A549 (cell line): ENCODE data around the gene SYNGR4. TPM values are rescaled to one million over a fixed set of nuclear protein-coding genes. Genes with fewer than 3 reads are reported as not detected.
A peak's percentile ranks its signal among the peaks of the same experiment; 100 is the strongest.

Experiments
- ATAC-seq, 2 experiments: fragments of 200-7000 bp in 1 of 2; fragments of >200 bp in 1 of 2; cut with Nextera tagmentation in 1 of 2; cut with Tn5 transposase in 1 of 2; 3 replicates each; pipeline versions ENCODE4 v1.8.0 to v1.9.1; 2018 to 2020; ENCODE audit warnings: mild to moderate bottlenecking in 1 of 2, moderate library complexity in 1 of 2
- CTCF ChIA-PET: fragments of 300-600 bp; sonication (Branson Sonifier 250); formaldehyde crosslinking; extraction: SDS; loops from one replicate; lab custom pipeline; 2021; ENCODE audit warnings: antibody characterized with exemption, inconsistent platforms; lab: Yijun Ruan, JAX
- POLR2A ChIA-PET: fragments of 350-600 bp; formaldehyde crosslinking; extraction: SDS; loops from one replicate; lab custom pipeline; 2021; ENCODE audit warnings: antibody characterized with exemption, inconsistent platforms; lab: Yijun Ruan, JAX
- DNase-seq, 2 experiments: peaks; one replicate each; pipeline versions ENCODE4 v3.0.0 to v3.0.0-alpha.2; 2011 to 2016; ENCODE audit warnings: low read depth in 1 of 2, low spot score in 1 of 2
- FAIRE-seq: peaks from 2 replicates; lab custom pipeline; 2011; peaks lifted over from hg19 to GRCh38; lab: Jason Lieb, UNC
- H3K27ac ChIP-seq, 2 experiments: fragments of >200 bp; sonication (Bioruptor Twin); formaldehyde crosslinking; 3 replicates each; pipeline ENCODE4 v1.5.1; 2016 to 2017
- H3K4me1 ChIP-seq: fragments of >200 bp; sonication (Bioruptor Twin); formaldehyde crosslinking; 3 replicates; pipeline ENCODE4 v1.6.1; 2016
- H3K4me2 ChIP-seq: fragments of >200 bp; sonication (Bioruptor Twin); formaldehyde crosslinking; 3 replicates; pipeline ENCODE4 v1.6.1; 2016
- H3K4me3 ChIP-seq: fragments of >200 bp; sonication (Bioruptor Twin); formaldehyde crosslinking; 3 replicates; pipeline ENCODE4 v1.5.1; 2016
- H3K9me3 ChIP-seq: fragments of >200 bp; sonication (Bioruptor Twin); formaldehyde crosslinking; 3 replicates; pipeline ENCODE4 v1.6.1; 2016
- CBX8 ChIP-seq: fragments of 200-600 bp; sonication (generic); IDR thresholded peaks from 2 replicates; pipeline ENCODE4 v1.6.1; 2016
- CEBPB ChIP-seq, 2 experiments: fragments of >200 bp in 1 of 2; sonication (Bioruptor Twin) in 1 of 2; formaldehyde crosslinking in 1 of 2; IDR thresholded peaks; 2 replicates each; pipeline ENCODE4 v1.6.1; 2012 to 2016
- CHD4 ChIP-seq: fragments of 200-600 bp; sonication (generic); IDR thresholded peaks from 2 replicates; pipeline ENCODE4 v1.6.1; 2016; ENCODE audit warnings: antibody characterized with exemption, mild to moderate bottlenecking, borderline replicate concordance
- EHF ChIP-seq: fragments of 250-450 bp; sonication (Bioruptor Pico); IDR thresholded peaks from 2 replicates; pipeline ENCODE4 v1.5.0; 2020; ENCODE audit warnings: mild to moderate bottlenecking
- EHMT2 ChIP-seq: fragments of 200-600 bp; sonication (generic); IDR thresholded peaks from 2 replicates; pipeline ENCODE4 v1.6.1; 2016; ENCODE audit warnings: antibody characterized with exemption, low read depth, mild to moderate bottlenecking, moderate library complexity
- ESRRA ChIP-seq: fragments of 150-350 bp; IDR thresholded peaks from 2 replicates; pipeline ENCODE4 v1.6.1; 2014; ENCODE audit warnings: mild to moderate bottlenecking, low read length, borderline replicate concordance
- FOSB ChIP-seq: fragments of 250-450 bp; sonication (Bioruptor Pico); IDR thresholded peaks from 2 replicates; pipeline ENCODE4 v1.5.0; 2020; ENCODE audit warnings: mild to moderate bottlenecking, moderate library complexity
- HOXB13 ChIP-seq: fragments of 250-450 bp; sonication (Bioruptor Pico); IDR thresholded peaks from 2 replicates; pipeline ENCODE4 v1.5.0; 2020; ENCODE audit warnings: low read depth, mild to moderate bottlenecking, moderate library complexity
- HOXB5 ChIP-seq: fragments of 250-450 bp; sonication (Bioruptor Pico); IDR thresholded peaks from 2 replicates; pipeline ENCODE4 v1.5.0; 2020; ENCODE audit warnings: mild to moderate bottlenecking, moderate library complexity
- JUNB ChIP-seq: fragments of >200 bp; sonication (Bioruptor Twin); formaldehyde crosslinking; IDR thresholded peaks from 2 replicates; pipeline ENCODE4 v1.6.1; 2016
- MYC ChIP-seq: IDR thresholded peaks from 2 replicates; pipeline ENCODE4 v1.6.1; 2012; ENCODE audit warnings: mild to moderate bottlenecking, inconsistent platforms, low read length, improper control_type of control experiment, borderline replicate concordance
- NFE2L2 ChIP-seq: fragments of 150-350 bp; conservative IDR thresholded peaks from 2 replicates; pipeline ENCODE4 v1.6.1; 2014; ENCODE audit warnings: low read length
- RAD21 ChIP-seq, 2 experiments: fragments of >200 bp in 1 of 2; sonication (Bioruptor Twin) in 1 of 2; formaldehyde crosslinking in 1 of 2; IDR thresholded peaks in 1 of 2; conservative IDR thresholded peaks in 1 of 2; 2 replicates in 1 of 2; 3 replicates in 1 of 2; pipeline ENCODE4 v1.6.1; 2012 to 2018; ENCODE audit warnings: inconsistent platforms in 1 of 2
- RCOR1 ChIP-seq: fragments of 150-350 bp; IDR thresholded peaks from 2 replicates; pipeline ENCODE4 v1.6.1; 2014; ENCODE audit warnings: antibody characterized with exemption, low read length, low read depth
- RNF2 ChIP-seq: fragments of 200-600 bp; sonication (generic); IDR thresholded peaks from 2 replicates; pipeline ENCODE4 v1.6.1; 2016; ENCODE audit warnings: low read depth, mild to moderate bottlenecking, antibody characterized with exemption, moderate library complexity, borderline replicate concordance
- TP53 ChIP-seq: fragments of 250-450 bp; sonication (Bioruptor Pico); IDR thresholded peaks from 2 replicates; pipeline ENCODE4 v1.5.0; 2021; ENCODE audit warnings: mild to moderate bottlenecking, moderate library complexity
- ZSCAN20 ChIP-seq: fragments of 250-450 bp; sonication (Bioruptor Pico); IDR thresholded peaks from 2 replicates; pipeline ENCODE4 v1.8.0; 2022; ENCODE audit warnings: mild to moderate bottlenecking, moderate library complexity
- WGBS: methylation state at CpG from one replicate; pipeline ENCODE4 v1.1.6; 2017; ENCODE audit errors: missing lambda C conversion rate; 5-methylcytosine and 5-hydroxymethylcytosine counted together
- polyA plus RNA-seq, 4 experiments: library from polyadenylated mRNA; depleted of rRNA in 3 of 4; stranded (reverse); fragments of >200 nt; fragmentation: RNase III in 1 of 4; extraction: RNeasy Plus Mini Kit Qiagen cat#74134 plus additional on column Dnase treatment in 1 of 4; gene quantifications; 2 replicates in 3 of 4; 3 replicates in 1 of 4; pipeline ENCODE4 v1.2.3, GENCODE V29; 2011 to 2017
- TF ChIP-seq, protein P1 (sequence below): fragments of >200 bp; sonication (Bioruptor Twin); formaldehyde crosslinking; IDR thresholded peaks from 2 replicates; pipeline ENCODE4 v1.6.1; 2016
- TF ChIP-seq, protein P2 (sequence below): fragments of 450-650 bp; IDR thresholded peaks from 2 replicates; pipeline ENCODE4 v1.6.1; 2014; ENCODE audit warnings: antibody characterized with exemption
- TF ChIP-seq, protein P3 (sequence below): fragments of 150-350 bp; IDR thresholded peaks from 2 replicates; pipeline ENCODE4 v1.6.1; 2014; ENCODE audit warnings: low read depth, mild to moderate bottlenecking, low read length
- TF ChIP-seq, protein P4 (sequence below): fragments of 250-450 bp; sonication (Bioruptor Pico); IDR thresholded peaks from 2 replicates; pipeline ENCODE4 v1.5.0; 2021; ENCODE audit warnings: mild to moderate bottlenecking, moderate library complexity, borderline replicate concordance
- TF ChIP-seq, protein P5 (sequence below): IDR thresholded peaks from 2 replicates; pipeline ENCODE4 v1.6.1; 2012
- TF ChIP-seq, protein P6 (sequence below): fragments of 200-600 bp; sonication (generic); IDR thresholded peaks from 2 replicates; pipeline ENCODE4 v1.6.1; 2016; ENCODE audit warnings: antibody characterized with exemption, mild to moderate bottlenecking, moderate library complexity
- TF ChIP-seq, protein P7 (sequence below): fragments of >200 bp; sonication (Bioruptor Twin); formaldehyde crosslinking; IDR thresholded peaks from 3 replicates; pipeline ENCODE4 v1.6.1; 2016

SYNGR4 gene
- polyA plus RNA-seq, 2 of the 4 experiments (the other 2 are of a cell fraction), result 2.3 to 4.4 TPM

DNA sequence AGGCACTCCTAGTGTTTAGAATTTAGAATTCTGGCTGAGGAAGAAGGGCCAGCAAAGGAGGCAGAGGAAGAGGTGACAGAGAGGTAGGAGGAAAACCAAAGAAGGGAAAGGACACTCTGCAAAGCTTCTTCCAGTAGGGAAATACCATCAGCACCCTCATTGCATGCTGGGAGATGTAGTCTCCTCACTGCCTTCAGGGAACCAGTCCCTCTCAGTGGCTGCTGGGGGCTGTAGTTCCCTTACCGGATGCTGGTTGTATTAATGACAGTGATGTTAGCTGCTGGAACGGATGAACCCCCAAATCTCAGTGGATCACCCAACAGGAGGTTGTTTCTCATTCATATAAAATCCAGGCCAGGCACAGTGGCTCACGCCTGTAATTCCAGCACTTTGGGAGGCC, 39.4 kb downstream of the SYNGR4 start:
- FAIRE-seq, result no peak
- no peak overlapping the region for H3K27ac ChIP-seq
- POLR2A ChIA-PET, result interaction anchor here (0.6 to 0.8 kb wide), 3 partner anchors 12 to 70 kb away, joined by 3 to 4 read pairs (median 4); partner anchors contain the start of gene KDELR1
- TF ChIP-seq, protein P1, sequence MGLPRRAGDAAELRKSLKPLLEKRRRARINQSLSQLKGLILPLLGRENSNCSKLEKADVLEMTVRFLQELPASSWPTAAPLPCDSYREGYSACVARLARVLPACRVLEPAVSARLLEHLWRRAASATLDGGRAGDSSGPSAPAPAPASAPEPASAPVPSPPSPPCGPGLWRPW, result no peak
- TF ChIP-seq, protein P2, sequence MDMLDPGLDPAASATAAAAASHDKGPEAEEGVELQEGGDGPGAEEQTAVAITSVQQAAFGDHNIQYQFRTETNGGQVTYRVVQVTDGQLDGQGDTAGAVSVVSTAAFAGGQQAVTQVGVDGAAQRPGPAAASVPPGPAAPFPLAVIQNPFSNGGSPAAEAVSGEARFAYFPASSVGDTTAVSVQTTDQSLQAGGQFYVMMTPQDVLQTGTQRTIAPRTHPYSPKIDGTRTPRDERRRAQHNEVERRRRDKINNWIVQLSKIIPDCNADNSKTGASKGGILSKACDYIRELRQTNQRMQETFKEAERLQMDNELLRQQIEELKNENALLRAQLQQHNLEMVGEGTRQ, result no peak
- no peak for TF ChIP-seq CEBPB (IDR thresholded peaks at IDR 0.05)
- no peak for TF ChIP-seq HOXB5 (CRISPR knock-in tag)
- TF ChIP-seq NFE2L2, result no peak
- TF ChIP-seq RNF2, result no peak
- TF ChIP-seq, all 56 proteins: peak for 0
- CTCF ChIA-PET, result interaction anchor here (0.6 to 8.2 kb wide), 8 partner anchors 10 to 181 kb away, joined by 3 to 41 read pairs (median 5); partner anchors contain the start of genes GRIN2D and KDELR1
- peak in 1 of 2 experiments; percentile 78 for DNase-seq
- ATAC-seq, result peak; percentile 47 to 50; a peak in 5 of 6 replicates
- no peak overlapping the region for H3K4me2 ChIP-seq
- H3K4me3 ChIP-seq, result no peak overlapping the region
- peaks cover 16% of the 10 kb centered on the region for H3K4me1 ChIP-seq
- H3K9me3 ChIP-seq, result no peaks in the 10 kb centered on the region
- WGBS, result 69% methylated on average over 3 of the region's 3 CpGs

DNA sequence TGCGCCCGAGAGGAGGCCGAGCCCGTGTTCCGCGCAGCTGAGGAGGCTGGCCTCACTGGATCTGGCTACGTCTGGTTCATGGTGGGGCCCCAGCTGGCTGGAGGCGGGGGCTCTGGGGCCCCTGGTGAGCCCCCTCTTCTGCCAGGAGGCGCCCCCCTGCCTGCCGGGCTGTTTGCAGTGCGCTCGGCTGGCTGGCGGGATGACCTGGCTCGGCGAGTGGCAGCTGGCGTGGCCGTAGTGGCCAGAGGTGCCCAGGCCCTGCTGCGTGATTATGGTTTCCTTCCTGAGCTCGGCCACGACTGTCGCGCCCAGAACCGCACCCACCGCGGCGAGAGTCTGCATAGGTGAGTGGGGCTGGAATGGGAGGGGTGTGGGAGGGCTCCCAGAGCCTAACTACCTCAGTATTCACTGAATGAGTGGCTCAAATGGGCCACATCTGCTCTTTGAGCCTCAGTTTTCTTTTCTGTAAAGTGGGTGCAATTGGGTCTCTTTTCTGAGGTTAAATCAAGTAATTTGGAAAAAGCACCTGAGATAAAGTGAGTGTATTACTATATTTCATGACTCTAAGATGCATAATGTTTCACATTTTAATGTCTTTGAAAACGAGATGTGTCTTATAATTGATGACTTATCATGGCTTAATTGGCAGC, 41.0 kb downstream of the SYNGR4 start:
- no peak overlapping the region for H3K27ac ChIP-seq
- H3K4me1 ChIP-seq, result peaks cover 6% of the 10 kb centered on the region
- H3K4me2 ChIP-seq, result no peak overlapping the region
- POLR2A ChIA-PET, result no interaction called here
- no peak for DNase-seq
- CTCF ChIA-PET, result interaction anchor here (0.5 to 8.2 kb wide), 6 partner anchors 9 to 179 kb away, joined by 3 to 41 read pairs (median 4); partner anchors contain the start of gene KDELR1
- no peak for TF ChIP-seq FOSB (CRISPR knock-in tag)
- no peak for TF ChIP-seq RNF2
- TF ChIP-seq, protein P3, sequence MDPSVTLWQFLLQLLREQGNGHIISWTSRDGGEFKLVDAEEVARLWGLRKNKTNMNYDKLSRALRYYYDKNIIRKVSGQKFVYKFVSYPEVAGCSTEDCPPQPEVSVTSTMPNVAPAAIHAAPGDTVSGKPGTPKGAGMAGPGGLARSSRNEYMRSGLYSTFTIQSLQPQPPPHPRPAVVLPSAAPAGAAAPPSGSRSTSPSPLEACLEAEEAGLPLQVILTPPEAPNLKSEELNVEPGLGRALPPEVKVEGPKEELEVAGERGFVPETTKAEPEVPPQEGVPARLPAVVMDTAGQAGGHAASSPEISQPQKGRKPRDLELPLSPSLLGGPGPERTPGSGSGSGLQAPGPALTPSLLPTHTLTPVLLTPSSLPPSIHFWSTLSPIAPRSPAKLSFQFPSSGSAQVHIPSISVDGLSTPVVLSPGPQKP, result no peak
- TF ChIP-seq RAD21 (conservative IDR thresholded peaks at IDR 0.05 in 1 of 2, IDR thresholded peaks at IDR 0.05 in 1 of 2), result no peak
- TF ChIP-seq EHMT2, result no peak
- TF ChIP-seq, protein P4, sequence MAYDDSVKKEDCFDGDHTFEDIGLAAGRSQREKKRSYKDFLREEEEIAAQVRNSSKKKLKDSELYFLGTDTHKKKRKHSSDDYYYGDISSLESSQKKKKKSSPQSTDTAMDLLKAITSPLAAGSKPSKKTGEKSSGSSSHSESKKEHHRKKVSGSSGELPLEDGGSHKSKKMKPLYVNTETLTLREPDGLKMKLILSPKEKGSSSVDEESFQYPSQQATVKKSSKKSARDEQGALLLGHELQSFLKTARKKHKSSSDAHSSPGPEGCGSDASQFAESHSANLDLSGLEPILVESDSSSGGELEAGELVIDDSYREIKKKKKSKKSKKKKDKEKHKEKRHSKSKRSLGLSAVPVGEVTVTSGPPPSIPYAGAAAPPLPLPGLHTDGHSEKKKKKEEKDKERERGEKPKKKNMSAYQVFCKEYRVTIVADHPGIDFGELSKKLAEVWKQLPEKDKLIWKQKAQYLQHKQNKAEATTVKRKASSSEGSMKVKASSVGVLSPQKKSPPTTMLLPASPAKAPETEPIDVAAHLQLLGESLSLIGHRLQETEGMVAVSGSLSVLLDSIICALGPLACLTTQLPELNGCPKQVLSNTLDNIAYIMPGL (CRISPR knock-in tag), result no peak
- TF ChIP-seq, protein P5, sequence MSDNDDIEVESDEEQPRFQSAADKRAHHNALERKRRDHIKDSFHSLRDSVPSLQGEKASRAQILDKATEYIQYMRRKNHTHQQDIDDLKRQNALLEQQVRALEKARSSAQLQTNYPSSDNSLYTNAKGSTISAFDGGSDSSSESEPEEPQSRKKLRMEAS, result no peak
- no peak for TF ChIP-seq RCOR1
- no peak for TF ChIP-seq NFE2L2
- no peak for TF ChIP-seq EHF (CRISPR knock-in tag)
- TF ChIP-seq, protein P6, sequence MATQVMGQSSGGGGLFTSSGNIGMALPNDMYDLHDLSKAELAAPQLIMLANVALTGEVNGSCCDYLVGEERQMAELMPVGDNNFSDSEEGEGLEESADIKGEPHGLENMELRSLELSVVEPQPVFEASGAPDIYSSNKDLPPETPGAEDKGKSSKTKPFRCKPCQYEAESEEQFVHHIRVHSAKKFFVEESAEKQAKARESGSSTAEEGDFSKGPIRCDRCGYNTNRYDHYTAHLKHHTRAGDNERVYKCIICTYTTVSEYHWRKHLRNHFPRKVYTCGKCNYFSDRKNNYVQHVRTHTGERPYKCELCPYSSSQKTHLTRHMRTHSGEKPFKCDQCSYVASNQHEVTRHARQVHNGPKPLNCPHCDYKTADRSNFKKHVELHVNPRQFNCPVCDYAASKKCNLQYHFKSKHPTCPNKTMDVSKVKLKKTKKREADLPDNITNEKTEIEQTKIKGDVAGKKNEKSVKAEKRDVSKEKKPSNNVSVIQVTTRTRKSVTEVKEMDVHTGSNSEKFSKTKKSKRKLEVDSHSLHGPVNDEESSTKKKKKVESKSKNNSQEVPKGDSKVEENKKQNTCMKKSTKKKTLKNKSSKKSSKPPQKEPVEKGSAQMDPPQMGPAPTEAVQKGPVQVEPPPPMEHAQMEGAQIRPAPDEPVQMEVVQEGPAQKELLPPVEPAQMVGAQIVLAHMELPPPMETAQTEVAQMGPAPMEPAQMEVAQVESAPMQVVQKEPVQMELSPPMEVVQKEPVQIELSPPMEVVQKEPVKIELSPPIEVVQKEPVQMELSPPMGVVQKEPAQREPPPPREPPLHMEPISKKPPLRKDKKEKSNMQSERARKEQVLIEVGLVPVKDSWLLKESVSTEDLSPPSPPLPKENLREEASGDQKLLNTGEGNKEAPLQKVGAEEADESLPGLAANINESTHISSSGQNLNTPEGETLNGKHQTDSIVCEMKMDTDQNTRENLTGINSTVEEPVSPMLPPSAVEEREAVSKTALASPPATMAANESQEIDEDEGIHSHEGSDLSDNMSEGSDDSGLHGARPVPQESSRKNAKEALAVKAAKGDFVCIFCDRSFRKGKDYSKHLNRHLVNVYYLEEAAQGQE, result no peak
- no peak for TF ChIP-seq MYC
- TF ChIP-seq HOXB13 (CRISPR knock-in tag), result no peak
- TF ChIP-seq ZSCAN20 (CRISPR knock-in tag), result no peak
- TF ChIP-seq JUNB, result no peak
- no peak for TF ChIP-seq ESRRA
- TF ChIP-seq CHD4, result no peak
- TF ChIP-seq, protein P7, sequence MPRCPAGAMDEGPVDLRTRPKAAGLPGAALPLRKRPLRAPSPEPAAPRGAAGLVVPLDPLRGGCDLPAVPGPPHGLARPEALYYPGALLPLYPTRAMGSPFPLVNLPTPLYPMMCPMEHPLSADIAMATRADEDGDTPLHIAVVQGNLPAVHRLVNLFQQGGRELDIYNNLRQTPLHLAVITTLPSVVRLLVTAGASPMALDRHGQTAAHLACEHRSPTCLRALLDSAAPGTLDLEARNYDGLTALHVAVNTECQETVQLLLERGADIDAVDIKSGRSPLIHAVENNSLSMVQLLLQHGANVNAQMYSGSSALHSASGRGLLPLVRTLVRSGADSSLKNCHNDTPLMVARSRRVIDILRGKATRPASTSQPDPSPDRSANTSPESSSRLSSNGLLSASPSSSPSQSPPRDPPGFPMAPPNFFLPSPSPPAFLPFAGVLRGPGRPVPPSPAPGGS, result no peak
- no peak for TF ChIP-seq TP53 (CRISPR knock-in tag)
- TF ChIP-seq CBX8, result no peak
- H3K9me3 ChIP-seq, result no peaks in the 10 kb centered on the region
- no peak overlapping the region for H3K4me3 ChIP-seq
- WGBS, result 94% methylated on average over 25 of the region's 27 CpGs
- ATAC-seq, result no peak
- FAIRE-seq, result no peak
